Measurements from ENCODE around the gene UGP2. TPM values are rescaled to one million over a fixed set of nuclear protein-coding genes. Genes with fewer than 3 reads are reported as not detected.
A peak's percentile ranks its signal among the peaks of the same experiment; 100 is the strongest.

Gene UGP2
- total RNA-seq: 76.6 and 81.2 TPM in 2 replicates
- long read RNA-seq, transcript UGP2-207 (11 exons, 2,057 nt): minor isoform, 9 of 285 reads
- long read RNA-seq, transcript UGP2-202 (10 exons, 2,136 nt): major isoform, 140 of 285 reads
- long read RNA-seq, transcript UGP2-201 (10 exons, 2,338 nt): minor isoform, 107 of 285 reads
- long read RNA-seq, partial matches to known transcripts: 10 of 285 reads
- long read RNA-seq, other reads (novel, unspliced or antisense): 18 of 285 reads

GRCh38 chr2:63841254-63842022, at the start of gene UGP2:
Gene UGP2 (plus strand): TSS chr2:63841896. CDS start chr2:63842186, 290 bp downstream.
- peak within 1 kb of the TSS; percentile 98 for H3K27ac Mint-ChIP-seq
- peak within 1 kb of the TSS; percentile 99 for H3K4me3 Mint-ChIP-seq (ENCODE audit: low read depth)
- H3K9me3 Mint-ChIP-seq (ENCODE audit: low read depth): no peaks in the 10 kb centered on the region
- DNase-seq (ENCODE audit: low spot score, unreplicated experiment): peak; percentile 69
- H3K4me1 Mint-ChIP-seq (ENCODE audit: low read depth): peaks cover 30% of the 10 kb centered on the region
- H3K27me3 Mint-ChIP-seq: no peaks in the 10 kb centered on the region
- TF ChIP-seq CTCF (IDR thresholded peaks at IDR 0.05; ENCODE audit: unreplicated experiment): peak; percentile 25
- H3K36me3 Mint-ChIP-seq (ENCODE audit: insufficient read depth): no peaks in the 10 kb centered on the region

GRCh38 chr2:63792530-63792929, 49.2 kb upstream of the UGP2 start:
- H3K27me3 Mint-ChIP-seq: no peaks in the 10 kb centered on the region
- H3K4me3 Mint-ChIP-seq (ENCODE audit: low read depth): no peak overlapping the region
- no peak overlapping the region for H3K27ac Mint-ChIP-seq

GRCh38 chr2:63796366-63796765, 45.3 kb upstream of the UGP2 start:
- no peak for DNase-seq (ENCODE audit: low spot score, unreplicated experiment)
- H3K27ac Mint-ChIP-seq: no peak overlapping the region
- H3K4me1 Mint-ChIP-seq (ENCODE audit: low read depth): no peaks in the 10 kb centered on the region
- no peak for TF ChIP-seq CTCF (IDR thresholded peaks at IDR 0.05; ENCODE audit: unreplicated experiment)
- no peak overlapping the region for H3K4me3 Mint-ChIP-seq (ENCODE audit: low read depth)
- H3K9me3 Mint-ChIP-seq (ENCODE audit: low read depth): no peaks in the 10 kb centered on the region
- no peaks in the 10 kb centered on the region for H3K27me3 Mint-ChIP-seq
- H3K36me3 Mint-ChIP-seq (ENCODE audit: insufficient read depth): no peaks in the 10 kb centered on the region

More at GRCh38 chr2:63792530-63792929, 49.2 kb upstream of the UGP2 start:
- Mint-ChIP-seq H3K9me3 (ENCODE audit: low read depth) (no peaks in the 10 kb centered on the region), H3K36me3 (ENCODE audit: insufficient read depth) (no peaks in the 10 kb centered on the region), H3K4me1 (ENCODE audit: low read depth) (no peaks in the 10 kb centered on the region)
- no peak for DNase-seq (ENCODE audit: low spot score, unreplicated experiment)
- TF ChIP-seq CTCF (IDR thresholded peaks at IDR 0.05; ENCODE audit: unreplicated experiment): no peak

GRCh38 chr2:63796796-63797195, 44.9 kb upstream of the UGP2 start:
- Mint-ChIP-seq H3K4me3 (ENCODE audit: low read depth) (no peak overlapping the region), H3K36me3 (ENCODE audit: insufficient read depth) (no peaks in the 10 kb centered on the region), H3K4me1 (ENCODE audit: low read depth) (no peaks in the 10 kb centered on the region), H3K9me3 (ENCODE audit: low read depth) (peaks cover 4% of the 10 kb centered on the region), H3K27ac (no peak overlapping the region), H3K27me3 (no peaks in the 10 kb centered on the region)
- TF ChIP-seq CTCF (IDR thresholded peaks at IDR 0.05; ENCODE audit: unreplicated experiment): no peak
- DNase-seq (ENCODE audit: low spot score, unreplicated experiment): no peak

- Mint-ChIP-seq H3K4me1 (ENCODE audit: low read depth) (no peaks in the 10 kb centered on the region), H3K27ac (no peak overlapping the region), H3K27me3 (no peaks in the 10 kb centered on the region), H3K36me3 (ENCODE audit: insufficient read depth) (peaks cover 2% of the 10 kb centered on the region), H3K4me3 (ENCODE audit: low read depth) (no peak overlapping the region), H3K9me3 (ENCODE audit: low read depth) (peaks cover 7% of the 10 kb centered on the region)
- no peak for TF ChIP-seq CTCF (IDR thresholded peaks at IDR 0.05; ENCODE audit: unreplicated experiment)
- no peak for DNase-seq (ENCODE audit: low spot score, unreplicated experiment)
Measured at GRCh38 chr2:63801455-63801854, 40.2 kb upstream of the UGP2 start.
